CD4-positive, alpha-beta T cell treated with Interleukin-2 at 100 ng/mL for 4 hours (primary cell): Measurements from ENCODE around the gene FBXW11.
A peak's percentile ranks its signal among the peaks of the same experiment; 100 is the strongest.

Experiments used
- DNase-seq: peaks from one replicate; pipeline ENCODE4 v3.0.0-alpha.2; 2020; ENCODE audit warnings: low spot score

The FBXW11 gene

DNA sequence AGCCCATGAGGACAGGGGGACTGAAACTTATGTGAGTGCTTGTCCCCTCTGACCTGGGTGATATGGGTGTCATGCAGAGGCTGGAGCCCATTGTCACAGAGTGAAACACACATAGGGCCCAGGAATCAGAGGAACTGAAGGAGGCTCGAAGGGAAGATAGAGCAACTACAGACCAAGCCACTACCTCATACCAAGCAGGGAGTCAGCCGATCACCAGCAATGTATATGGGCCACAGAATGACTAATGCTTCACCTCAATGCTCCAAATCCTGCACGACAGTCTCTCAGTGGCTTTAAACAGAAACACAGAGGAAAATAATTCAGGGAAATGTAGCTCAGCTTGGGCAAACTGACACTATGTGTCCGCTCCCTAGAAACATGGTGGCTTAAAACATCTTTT, 8.9 kb upstream of the FBXW11 start:
- no peak for DNase-seq

DNA sequence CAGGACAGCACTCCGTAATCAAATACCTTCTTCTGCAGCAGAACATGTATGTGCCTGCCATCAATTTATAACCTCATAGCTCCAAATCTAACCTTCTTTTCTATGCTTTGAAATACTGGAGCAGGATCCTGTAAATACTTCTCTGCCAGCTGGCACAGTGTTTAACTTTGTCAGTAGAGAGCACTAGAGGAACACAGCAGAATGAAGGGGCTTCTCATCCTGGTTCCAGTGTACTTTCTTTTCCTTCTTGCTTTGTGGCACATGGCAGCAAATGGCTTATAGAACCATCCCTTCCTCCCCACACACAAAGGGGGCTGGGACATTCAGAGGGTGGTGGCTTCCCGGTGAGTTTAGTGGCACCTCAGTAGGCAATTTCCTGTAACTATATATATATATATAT, 3.8 kb upstream of the FBXW11 start:
- DNase-seq = no peak

DNA sequence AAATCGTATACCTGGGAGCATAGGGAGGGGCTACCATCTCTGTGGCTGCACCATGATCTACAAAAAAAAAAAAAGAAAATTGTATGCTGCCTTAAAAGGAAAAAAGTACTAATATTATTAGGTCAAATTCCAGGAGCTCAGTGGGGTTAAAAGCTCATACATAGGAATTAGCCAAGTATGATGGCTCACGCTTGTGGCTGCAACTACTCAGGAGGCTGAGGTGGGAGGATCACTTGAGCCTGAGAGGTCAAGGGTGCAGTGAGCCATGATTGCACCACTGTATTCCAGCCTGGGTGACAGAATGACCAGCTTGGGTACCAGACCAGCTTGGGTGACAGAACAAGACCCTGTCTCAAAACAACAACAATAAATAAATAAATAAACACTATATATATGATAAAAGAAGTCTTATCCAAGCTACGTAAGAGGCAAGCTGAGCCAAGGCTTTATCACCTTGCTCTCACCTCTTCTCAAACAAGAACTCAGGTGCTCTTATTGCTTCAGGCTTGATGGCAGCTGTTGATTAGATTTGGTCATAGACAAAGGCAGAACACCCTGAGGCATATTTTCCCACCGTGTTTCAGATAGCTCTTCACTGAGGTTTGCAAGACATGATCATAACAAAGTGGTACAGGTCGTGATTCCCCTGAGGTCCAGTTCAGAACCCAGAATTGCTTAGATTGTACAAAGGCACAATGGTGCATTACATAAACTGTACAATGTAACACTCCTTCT, 3.3 kb upstream of the FBXW11 start:
- DNase-seq = no peak

DNA sequence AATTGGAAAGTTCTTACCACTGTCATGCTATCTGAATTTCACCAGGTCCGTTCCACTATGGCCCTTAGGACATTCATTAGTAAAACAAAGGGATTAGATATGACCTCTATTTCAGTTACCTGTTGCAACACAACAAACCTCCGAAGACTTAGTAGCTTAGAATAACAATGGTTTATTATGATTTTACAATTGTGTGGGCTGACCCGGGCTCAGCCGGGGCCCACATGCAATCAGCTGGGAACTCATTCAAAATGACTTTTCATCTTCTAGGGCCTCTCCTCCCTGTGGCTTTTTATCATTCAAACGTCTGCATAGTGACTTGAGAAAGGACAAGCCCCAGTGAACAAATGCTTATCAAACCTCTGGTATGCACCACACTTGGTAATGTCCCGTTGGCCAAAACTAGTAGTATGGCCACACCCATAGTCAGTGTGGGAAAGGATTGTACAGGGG, 2.3 kb upstream of the FBXW11 start:
- no peak for DNase-seq

DNA sequence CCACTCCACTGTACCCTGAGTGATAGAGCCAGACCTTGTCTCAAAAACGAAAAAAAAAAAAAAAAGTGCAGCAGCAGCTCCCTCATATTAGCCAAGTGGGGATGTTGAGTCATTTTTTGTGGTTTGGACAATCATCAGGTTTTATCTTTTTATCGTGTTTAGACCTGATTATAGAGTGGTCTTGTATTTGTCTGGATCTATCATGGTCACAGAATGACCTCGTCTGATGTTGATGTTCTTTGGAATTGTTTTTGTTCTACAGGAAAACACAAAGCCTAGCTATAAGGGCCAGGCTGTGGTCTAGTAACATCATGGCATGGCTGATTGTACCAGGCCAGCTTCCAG, 1.6 kb upstream of the FBXW11 start:
- DNase-seq = no peak

DNA sequence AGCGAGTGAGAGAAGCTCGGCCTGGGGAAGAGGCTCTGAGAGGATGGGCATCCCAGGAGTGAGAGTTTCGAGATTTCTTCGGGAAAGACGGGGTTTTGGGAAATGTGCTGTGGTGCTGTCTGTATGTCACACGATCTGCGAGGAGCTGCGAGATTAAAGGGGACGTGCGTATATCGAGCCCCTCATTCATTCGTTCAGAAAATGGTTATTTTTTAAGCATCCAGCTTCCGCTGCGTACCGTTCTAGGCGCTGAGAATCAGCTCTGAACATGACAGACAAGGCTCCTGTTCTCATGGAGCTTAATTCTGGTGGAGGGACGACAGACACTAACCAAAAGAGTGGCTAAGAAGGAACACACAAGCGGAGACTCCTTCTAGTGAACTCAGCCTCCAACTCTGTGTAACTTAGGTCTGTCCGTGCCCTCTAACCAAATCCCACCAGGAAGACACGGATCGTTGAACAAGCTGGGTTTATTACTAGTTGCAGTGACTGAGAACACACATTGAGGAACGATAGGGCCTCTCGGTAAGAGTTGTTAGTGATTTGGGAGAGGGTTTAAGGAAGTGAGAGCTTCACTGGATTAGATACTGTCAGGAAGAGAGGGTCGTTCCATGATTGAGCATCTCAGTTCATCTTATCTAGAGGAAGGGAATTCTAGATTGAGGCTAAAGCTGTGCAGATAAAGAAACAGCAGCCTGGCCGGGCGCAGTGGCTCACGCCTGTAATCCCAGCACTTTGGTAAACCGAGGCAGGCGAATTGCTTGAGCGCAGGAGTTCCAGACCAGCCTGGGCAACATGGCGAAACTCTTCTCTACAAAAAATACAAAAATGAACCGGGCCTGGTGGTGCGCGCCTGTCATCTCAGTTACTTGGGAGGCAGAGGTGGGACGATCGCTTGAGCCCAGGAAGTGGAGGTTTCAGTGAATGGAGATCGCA, 1.0 kb upstream of the FBXW11 start:
- DNase-seq = no peak

DNA sequence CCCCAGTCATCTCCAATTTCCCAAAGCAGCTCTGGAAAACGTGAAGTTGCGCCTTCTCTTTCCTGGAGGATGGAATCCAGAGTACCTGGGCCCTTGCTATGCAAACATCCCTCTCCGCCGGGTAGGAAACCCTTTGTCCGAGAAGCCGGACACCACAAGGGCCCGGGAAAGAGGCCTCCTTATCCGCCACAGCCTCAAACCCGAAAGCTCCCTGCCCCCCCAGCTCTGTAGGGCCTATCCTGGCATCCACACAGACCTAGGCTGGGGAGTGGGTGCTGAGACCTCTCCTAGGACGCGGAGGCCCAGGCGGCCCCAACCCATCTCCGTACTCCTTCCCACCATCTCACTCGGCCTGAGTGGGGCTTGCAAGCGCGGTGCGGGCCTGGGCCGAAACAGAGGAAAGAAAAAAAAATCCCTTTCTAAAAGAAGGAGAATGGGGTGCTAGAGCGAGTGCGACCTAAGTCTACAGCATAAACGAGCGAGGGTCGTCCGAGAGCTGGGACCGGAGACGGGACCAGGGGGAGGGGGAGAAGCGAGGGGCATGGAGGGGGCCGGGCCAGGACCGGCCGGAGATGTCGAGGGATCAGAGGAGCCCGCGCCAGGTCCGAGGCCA, 624 bp downstream of the FBXW11 start:
- no peak for DNase-seq

DNA sequence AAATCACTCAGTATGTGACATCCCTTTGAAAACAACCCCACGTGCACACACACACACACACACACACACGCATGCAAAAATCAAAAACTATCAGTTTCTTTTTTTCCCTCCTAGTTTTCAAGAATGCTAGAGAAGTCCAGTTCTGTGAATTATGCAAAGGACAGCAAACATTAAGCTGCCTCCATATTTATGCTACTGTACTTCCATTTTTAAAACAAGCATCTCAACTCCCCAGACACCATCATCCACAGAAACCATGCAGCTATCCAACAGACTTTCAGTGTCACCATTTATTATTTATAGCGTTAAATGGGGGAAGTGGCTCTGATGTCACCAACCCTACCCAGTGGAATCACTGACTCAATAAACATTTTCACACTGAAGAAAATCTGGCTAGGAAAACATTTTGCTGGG, 1.6 kb downstream of the FBXW11 start:
- DNase-seq = peak; percentile 36

DNA sequence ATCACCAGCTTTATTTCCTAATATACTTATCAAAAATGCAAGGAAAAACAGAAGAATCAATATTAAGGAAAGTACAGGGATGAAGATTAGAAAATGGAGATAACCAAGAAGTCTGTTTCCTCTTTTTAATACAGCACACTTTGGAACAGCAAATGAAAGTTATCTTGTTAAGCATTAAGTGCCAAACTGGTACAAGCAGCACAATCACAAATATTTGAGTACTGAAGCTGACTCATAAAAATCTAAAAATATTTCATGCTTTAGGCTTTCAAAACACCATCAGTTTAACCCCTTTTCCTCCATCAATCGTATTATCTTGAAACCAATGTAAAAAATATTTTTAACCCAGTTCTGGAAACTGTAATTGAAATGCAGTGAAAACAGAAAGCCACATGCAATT, 2.7 kb downstream of the FBXW11 start:
- no peak for DNase-seq

DNA sequence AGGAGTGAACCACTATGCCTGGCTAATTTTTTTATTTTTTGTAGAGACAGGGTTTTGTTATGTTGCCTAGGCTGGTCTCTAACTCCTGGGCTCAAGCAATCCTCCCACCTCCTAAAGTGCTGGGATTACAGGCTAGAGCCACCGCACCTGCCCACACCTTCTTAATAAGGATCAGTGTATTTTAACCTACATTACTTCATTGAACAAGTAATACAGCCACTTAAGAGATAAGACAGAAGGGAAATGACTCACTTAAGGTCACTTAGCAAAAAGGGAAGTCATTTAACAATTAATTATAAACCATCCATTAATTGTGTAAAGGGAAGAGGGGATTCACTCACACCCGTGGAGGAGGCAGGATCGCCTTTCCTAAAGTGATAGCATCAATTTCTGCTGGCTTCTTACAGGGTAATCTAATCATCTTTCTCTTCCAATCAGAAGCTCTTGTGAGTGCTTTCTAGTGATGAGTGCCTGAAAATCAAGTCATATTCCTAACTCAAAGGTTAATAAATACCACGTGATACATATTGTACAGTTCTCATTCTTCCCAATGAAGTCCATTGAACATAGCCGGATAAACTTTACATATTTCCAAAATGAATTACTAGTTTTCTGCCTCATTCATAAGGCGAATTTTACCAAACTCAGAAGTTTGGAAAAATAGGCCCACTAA, 3.5 kb downstream of the FBXW11 start:
- DNase-seq = no peak

DNA sequence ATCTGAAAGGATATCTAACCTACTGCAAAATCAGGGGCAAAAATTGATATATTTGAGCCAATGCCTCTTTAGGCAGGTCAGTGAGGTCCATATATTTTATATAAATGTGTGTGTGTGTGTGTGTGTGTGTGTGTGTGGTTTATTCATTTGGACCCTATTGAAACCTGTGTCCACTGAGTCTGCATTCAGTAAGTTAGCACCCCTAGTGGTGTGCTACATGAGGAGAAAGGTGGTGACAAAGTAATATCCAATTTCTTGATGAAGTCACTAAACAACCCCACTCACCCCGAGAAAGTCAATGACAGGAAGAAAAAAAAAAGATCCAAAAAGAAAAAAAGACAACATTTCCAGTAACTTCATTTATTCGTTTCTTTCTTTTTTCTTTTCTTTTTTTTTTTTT, 4.1 kb downstream of the FBXW11 start:
- peak; percentile 34 for DNase-seq

DNA sequence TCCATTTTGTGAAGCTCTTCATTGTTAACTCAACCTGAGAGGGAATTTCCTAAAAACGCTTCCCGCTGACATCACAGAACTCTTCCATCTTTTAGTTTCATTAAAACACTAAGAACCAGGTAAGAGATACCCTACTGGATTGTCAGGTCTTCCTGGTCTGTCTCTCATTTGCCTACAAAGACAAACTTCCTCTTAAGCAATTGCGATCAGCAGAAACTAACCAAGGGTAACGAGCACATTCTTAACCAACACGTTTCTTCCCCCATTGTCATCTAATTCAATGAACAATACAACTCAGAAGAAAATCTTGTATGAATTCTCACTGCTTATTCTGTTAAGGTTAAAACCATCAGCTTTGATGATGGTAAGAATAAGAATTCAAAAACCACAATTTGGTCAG, 6.6 kb downstream of the FBXW11 start:
- no peak for DNase-seq

DNA sequence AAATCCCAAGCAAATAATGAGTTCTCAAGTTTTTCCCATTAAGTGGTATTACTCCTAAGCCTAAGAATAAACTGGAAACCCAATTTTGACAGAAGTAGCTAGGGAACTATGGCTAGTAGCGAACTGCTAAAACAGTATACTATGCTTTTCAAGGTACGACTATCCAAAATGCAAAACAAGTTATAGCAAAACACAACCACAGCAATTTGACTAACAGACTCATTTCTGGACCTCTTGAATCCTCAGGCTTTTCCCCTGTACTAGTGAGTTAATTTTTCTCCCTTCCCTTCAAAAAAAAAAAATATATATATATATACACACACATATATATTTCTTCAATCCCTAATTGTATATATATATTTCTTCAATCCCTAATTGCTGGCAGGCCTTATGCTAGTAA, 7.3 kb downstream of the FBXW11 start:
- DNase-seq = no peak

DNA sequence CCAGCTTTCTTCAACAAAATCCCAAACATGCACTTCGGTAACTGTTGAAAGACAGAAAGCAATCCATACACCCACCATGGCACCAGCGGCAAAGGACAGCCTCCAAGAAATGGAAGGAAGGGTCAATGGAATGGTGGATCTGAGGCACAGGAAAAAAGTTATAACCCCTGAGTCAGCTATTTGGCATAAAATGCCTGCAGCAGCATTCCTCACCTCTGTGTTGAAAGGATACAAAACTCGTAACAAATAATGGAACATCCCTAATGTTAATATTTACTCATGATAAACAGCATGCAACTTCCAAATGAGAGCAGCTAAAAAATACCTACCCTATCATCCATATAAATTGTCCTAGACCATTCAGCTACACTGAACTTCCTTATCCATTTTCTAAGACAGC, 9.4 kb downstream of the FBXW11 start:
- no peak for DNase-seq

DNA sequence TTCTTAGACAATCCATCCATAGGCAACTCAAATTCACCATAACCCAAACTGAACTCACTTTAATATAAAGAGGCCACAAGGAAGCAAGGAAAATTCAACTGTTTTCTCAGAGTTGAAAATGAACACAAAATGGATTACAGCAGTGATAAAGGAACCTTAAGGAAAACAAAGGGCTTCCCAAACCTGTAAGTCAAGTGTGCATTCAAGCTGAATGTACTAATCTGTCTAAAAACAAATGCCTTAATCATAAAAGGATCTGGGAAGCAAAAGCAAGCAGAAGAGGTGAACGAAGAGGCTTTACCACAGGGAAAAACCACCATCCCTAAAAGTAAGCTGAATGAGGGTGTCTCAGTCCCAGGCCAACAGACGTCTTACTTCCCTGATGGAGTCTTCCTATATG, 13.6 kb downstream of the FBXW11 start:
- DNase-seq = no peak

DNA sequence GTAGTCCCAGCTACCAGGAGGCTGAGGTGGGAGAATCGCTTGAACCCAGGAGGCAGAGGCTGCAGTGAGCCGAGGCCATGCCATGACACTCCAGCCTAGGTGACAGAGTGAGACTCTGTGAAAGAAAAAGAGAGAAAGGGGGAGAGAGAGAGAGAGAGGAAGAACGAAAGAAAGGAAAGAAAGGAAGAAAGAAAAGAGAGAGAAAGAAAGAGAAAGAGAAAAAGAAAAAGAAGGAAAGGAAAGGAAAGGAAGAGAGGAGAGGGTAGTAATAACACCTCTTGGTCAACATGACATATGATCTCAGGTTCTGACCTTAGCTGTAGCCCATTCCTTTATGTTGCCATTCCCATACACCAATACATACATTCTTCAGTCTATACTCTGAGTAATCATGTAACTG, 14.1 kb downstream of the FBXW11 start:
- no peak for DNase-seq

DNA sequence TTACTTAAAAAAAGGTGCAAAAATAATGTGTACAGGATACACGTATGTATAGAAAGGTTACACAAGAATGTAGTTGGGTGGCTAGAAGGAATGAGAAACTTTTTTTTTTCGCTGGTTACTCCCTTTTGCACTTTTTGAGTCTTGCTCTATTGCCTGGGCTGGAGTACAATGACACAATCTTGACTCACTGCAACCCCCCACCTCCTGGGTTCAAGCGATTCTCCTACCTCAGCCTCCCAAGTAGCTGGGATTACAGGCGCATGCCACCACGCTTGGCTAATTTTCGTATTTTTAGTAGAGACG, 15.8 kb downstream of the FBXW11 start:
- DNase-seq = no peak

DNA sequence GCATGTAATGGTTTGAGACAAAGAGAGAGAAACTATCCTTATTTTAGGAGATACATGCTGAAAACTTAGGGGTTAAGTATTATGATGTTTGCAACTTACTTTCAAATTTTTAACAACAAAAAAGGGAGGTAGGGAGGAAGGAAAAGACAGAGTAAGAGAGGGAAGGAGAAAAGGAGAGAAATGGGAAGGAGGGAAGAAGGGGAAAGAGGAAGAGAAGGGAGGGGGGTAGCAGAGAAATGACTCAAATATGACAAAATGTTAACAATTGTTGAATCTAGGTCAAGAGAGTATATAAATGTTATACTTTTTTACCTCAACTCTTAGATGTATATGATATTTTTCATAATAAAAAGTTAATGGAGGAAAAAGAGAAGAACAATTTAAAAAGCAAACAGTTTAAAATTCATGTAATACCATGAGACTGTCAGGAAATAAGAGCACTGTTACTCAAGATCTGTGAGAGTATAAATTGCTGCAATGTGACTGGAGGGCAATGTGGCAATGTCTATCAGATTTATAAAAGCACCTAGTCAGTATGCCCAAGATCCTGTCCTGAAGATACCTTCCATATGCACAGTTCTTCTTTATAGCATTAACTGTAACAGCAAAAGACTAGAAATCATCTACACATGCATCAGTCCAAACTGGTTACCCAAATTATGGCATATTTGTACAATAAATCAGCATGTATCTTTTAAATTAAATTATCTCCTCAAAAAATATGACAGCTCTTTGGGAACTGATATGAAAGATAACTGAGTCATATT, 16.3 kb downstream of the FBXW11 start:
- no peak for DNase-seq

DNA sequence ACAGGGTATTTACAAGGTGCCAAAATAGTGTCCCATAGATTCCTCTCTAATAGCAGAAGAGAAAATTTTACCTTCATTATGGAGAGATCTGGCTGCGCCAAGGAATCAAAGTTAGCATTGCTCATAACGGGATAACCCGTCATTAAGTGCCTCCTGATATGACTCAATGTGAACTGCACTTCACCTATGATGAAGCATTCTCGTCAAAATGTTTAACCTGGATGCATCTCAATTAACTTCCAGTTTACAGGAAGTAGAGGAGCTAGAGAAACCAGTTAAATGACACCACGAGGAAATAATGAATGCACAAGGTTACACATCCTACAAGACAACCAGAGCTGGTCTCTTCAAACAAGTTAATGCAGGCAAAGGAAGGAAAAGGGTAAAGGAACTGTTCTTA, 17.2 kb downstream of the FBXW11 start:
- no peak for DNase-seq

DNA sequence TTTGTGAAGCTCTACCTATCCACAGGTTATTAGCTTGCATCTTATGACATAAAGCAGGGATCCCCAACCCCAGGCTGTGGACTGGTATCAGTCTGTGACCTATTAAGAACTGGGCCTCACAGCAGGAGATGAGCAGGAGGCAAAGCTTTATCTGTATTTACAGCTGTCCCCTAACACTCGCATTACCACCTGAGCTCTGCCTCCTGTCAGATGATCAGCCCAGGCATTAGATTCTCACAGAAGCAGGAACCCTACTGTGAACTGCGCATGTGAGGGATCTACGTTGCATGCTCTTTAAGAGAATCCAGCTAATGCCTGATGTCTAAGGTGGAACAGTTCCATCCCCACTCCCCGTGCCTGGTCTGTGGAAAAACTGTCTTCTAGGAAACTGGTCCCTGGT, 19.7 kb downstream of the FBXW11 start:
- DNase-seq = no peak

DNA sequence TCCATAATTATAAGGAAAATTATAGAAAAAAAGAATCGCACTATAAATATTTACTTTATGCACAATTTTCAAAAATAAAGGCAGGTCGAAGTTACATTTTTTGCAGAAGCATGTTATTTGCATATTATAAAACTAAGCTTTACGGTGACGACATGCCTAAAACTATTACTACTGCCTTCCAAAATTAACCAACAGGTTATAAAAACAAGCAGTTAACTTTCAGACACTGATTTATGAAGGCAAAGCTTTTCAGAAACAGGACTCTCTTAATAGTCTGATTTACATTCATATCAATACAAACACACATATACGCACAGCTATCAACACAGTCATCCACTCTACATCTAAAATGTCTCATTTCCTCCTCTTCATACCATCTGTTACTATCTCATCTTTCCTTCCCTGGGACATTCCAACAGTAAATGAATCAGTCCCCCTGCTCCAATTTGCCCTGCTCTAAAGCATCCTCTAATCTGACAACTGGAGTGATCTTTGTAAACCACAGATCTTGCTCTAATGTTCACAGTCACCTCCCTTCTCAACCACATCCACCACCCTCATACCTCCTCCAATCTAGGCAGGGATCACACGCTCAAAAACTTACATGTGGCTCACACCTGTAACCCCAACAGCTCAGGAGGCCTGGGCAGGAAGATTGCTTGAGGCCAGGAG, 21.6 kb downstream of the FBXW11 start:
- DNase-seq = peak; percentile 50
